Measurements from ENCODE around the gene L2HGDH.

Gene L2HGDH

GRCh38 chr14:50285861-50286260 lies 26.2 kb downstream of the L2HGDH start:
- in situ Hi-C loops (cut with HindIII; ENCODE audit: low sequenced_read_pairs): no loop called here
- TF ChIP-seq, protein P1, sequence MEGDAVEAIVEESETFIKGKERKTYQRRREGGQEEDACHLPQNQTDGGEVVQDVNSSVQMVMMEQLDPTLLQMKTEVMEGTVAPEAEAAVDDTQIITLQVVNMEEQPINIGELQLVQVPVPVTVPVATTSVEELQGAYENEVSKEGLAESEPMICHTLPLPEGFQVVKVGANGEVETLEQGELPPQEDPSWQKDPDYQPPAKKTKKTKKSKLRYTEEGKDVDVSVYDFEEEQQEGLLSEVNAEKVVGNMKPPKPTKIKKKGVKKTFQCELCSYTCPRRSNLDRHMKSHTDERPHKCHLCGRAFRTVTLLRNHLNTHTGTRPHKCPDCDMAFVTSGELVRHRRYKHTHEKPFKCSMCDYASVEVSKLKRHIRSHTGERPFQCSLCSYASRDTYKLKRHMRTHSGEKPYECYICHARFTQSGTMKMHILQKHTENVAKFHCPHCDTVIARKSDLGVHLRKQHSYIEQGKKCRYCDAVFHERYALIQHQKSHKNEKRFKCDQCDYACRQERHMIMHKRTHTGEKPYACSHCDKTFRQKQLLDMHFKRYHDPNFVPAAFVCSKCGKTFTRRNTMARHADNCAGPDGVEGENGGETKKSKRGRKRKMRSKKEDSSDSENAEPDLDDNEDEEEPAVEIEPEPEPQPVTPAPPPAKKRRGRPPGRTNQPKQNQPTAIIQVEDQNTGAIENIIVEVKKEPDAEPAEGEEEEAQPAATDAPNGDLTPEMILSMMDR (IDR thresholded peaks at IDR 0.05; ENCODE audit: low read depth, low read length, missing control alignments): no peak
- H3K4me3 ChIP-seq (ENCODE audit: low read depth, low read length): no peak overlapping the region
- DNase-seq (ENCODE audit: low read depth): no peak

DNA sequence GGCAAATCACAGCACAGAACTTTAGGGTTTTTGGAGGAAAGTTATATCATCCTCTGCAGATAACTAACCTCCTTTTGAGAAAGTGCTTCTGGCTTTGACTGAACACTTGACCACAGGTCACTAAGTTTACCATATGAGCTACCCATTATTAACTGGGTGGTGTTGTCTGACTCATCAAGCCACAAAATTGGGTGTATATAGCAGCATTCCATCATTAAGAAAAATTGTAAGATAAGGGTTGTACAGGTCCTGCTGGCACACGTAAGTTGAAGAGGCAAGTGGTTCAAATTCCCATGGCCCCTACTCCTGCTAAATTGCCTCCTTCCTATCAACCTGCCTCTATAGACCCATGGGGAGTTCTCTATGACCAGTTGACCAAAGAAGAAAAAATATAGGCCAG lies 39.5 kb downstream of the L2HGDH start:
- no peak for DNase-seq (ENCODE audit: low read depth)
- TF ChIP-seq, protein P1 (IDR thresholded peaks at IDR 0.05; ENCODE audit: low read depth, low read length, missing control alignments): no peak
- H3K4me3 ChIP-seq (ENCODE audit: low read depth, low read length): no peak overlapping the region
- in situ Hi-C loops (cut with HindIII; ENCODE audit: low sequenced_read_pairs): no loop called here

DNA sequence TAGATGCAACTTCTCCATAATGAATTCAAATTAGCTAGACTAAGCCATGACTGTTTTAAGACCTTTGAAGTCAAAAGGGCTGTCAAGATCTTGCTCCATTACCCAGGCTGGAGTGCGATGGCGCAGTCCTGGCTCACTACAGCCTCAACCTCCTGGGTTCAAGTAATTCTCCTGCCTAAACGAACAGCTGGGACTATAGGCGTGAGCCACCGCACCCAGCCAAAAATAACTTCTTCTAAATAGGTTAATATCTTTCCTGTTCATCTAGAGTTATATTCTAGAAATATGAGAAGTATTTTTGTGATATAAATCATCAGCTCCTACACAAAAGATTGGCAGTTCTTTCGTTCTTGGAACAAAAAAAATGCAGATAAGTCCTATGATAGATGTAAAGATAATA lies 41.1 kb downstream of the L2HGDH start:
- DNase-seq (ENCODE audit: low read depth): no peak
- in situ Hi-C loops (cut with HindIII; ENCODE audit: low sequenced_read_pairs): no loop called here
- no peak overlapping the region for H3K4me3 ChIP-seq (ENCODE audit: low read depth, low read length)
- TF ChIP-seq, protein P1 (IDR thresholded peaks at IDR 0.05; ENCODE audit: low read depth, low read length, missing control alignments): no peak

DNA sequence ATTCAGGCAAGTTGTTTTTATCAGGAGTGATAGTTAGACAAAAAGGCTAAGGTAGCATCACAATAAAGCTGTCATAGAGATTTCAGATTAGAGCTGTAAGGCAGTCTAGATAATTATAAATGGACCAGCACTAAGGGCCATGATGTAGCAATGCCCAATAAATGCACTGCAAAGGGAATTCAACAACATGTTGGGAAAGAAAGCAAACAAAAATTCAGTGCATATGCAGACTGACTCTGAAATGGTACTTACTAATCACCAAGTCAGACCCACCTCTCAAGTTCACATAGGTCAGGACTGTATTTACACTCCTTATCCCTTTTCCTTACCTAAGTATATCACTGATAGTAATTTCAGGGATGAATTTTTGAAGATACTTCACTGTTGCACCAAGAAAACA lies 47.0 kb downstream of the L2HGDH start:
- TF ChIP-seq, protein P1 (IDR thresholded peaks at IDR 0.05; ENCODE audit: low read depth, low read length, missing control alignments): no peak
- in situ Hi-C loops (cut with HindIII; ENCODE audit: low sequenced_read_pairs): no loop called here
- H3K4me3 ChIP-seq (ENCODE audit: low read depth, low read length): no peak overlapping the region
- no peak for DNase-seq (ENCODE audit: low read depth)

GRCh38 chr14:50263321-50263720 lies 48.7 kb downstream of the L2HGDH start:
- TF ChIP-seq, protein P1 (IDR thresholded peaks at IDR 0.05; ENCODE audit: low read depth, low read length, missing control alignments): no peak
- H3K4me3 ChIP-seq (ENCODE audit: low read depth, low read length): no peak overlapping the region
- in situ Hi-C loops (cut with HindIII; ENCODE audit: low sequenced_read_pairs): no loop called here
- no peak for DNase-seq (ENCODE audit: low read depth)

DNA sequence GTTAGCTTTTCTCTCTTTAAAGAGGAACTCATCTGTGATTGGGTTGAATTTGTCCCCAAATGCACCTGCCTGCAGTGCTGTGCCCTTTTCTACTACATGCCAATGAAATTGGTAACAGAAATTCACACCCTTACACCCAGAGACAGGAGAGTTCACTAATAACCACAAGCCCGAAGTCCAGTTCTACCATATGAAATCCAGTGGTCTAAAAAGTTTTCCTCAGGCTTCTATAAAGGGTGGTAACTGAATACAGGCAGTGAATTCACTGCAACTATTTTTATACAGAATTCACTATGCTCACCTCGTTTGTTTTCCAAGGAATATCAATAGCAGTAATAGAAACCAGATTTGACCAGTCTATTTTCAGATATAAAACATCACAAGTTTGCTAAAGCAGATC lies 49.2 kb downstream of the L2HGDH start:
- in situ Hi-C loops (cut with HindIII; ENCODE audit: low sequenced_read_pairs): no loop called here
- TF ChIP-seq, protein P1 (IDR thresholded peaks at IDR 0.05; ENCODE audit: low read depth, low read length, missing control alignments): no peak
- DNase-seq (ENCODE audit: low read depth): no peak

DNA sequence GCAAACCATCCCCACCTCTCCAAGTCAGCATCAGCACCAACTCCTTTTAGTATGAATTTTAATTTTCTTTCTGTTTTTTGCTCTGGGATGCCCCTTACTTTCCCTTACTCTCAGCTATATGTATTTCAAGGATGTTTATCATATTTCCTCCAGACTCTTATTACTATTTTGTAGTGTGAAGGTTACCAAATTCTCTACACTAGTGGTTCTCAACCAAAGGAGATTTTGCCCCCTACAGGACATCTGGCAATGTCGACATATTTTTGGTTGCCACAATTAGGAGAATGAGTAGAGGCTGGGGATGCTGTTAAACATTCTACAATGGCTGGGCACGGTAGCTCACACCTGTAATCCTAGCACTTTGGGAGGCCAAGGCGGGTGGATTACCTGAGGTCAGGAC lies 51.5 kb downstream of the L2HGDH start:
- H3K4me3 ChIP-seq (ENCODE audit: low read depth, low read length): no peak overlapping the region
- TF ChIP-seq, protein P1 (IDR thresholded peaks at IDR 0.05; ENCODE audit: low read depth, low read length, missing control alignments): peak; percentile 68
- peak; percentile 28 for DNase-seq (ENCODE audit: low read depth)
- in situ Hi-C loops (cut with HindIII; ENCODE audit: low sequenced_read_pairs): no loop called here

More for the DNA sequence above, 49.2 kb downstream of the L2HGDH start:
- no peak overlapping the region for H3K4me3 ChIP-seq (ENCODE audit: low read depth, low read length)
